Superior temporal gyrus (tissue), 1 donor: ENCODE measurements around the gene S100A7A.
"Not testable (repeated sequence)": the region's sequence is repeated elsewhere in the genome, so short reads cannot be mapped to it uniquely, and the experiment has no call there.

Source experiments
- DNase-seq: peaks from one replicate; pipeline ENCODE4 v3.0.0-alpha.2; 2016; ENCODE audit errors: extremely low spot score

The S100A7A gene

DNA sequence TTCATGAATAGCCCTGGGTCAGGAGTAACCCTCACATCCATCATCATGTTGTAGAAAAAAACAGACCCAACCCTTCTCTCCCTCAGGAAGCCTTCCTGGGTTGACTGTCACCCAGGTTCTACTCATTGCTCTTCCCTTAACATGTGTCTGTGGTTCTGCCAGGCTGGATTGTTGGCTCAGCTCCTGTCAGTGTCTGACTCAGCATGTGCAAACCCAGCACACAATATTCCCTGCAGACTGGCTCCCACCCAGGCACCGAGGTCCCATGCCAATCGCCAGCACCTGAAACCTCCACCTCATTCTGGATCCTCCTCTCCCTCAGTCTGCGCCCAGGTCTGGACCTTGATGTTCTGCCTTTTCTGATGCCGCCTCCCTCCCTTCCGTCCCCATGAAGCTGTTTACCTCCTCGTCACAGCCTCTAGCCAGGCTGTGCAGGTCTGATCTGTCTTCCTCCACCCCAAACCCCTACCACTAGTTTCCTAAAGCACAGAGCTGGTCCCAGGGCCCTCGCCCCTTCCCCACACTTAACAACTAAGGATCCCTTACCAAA lies 21.1 kb upstream of the S100A7A start:
- no peak for DNase-seq

GRCh38 chr1:153395776-153396175 lies 20.5 kb upstream of the S100A7A start:
- no peak for DNase-seq

GRCh38 chr1:153396461-153396860 lies 19.9 kb upstream of the S100A7A start:
- DNase-seq, result no peak

DNA sequence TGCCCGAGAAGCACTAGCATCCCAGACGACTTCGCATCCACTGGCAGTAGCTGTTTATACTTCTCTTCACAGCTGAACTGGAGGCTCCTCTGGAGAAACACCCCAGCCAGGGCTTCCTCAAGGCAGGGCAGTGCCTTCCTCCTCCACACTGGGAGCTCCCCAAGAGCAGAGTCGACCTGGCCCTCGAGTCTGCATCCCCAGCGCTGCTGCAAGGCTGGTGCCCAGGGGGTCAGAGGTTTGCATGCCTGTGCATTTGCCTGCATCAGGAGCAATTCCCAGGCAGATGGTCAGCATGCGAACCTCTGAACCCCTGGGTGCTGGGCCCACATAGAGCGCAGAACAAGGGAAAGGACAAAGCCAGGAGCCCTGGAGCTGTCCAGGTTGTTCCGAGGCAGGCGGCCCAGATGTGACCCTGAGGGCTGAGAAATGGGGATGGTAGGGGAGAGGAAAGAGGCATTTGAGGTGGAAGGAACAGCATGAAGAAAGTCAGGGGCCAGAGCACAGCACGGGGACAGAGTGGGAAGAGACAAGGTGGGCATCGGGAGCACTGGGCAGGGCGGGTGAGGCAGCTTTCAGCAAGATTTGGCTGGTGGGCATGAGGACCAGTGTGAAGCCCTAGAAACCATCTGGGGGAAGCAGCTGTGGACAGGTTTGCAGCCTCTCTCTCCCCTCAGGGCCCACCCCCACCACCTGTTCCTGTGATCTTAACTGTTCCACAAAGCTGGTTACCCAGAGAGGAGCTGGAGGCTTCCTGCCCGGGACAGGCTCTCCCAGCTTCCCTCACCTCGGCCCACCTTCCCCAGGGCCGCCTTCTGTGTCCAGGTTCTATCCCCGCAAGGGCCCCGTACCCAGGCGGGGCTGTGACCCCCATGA lies 19.0 kb upstream of the S100A7A start:
- DNase-seq, result no peak

GRCh38 chr1:153397924-153398651 lies 18.2 kb upstream of the S100A7A start:
- DNase-seq, result no peak

GRCh38 chr1:153399401-153400055 lies 16.8 kb upstream of the S100A7A start:
- DNase-seq, result no peak

DNA sequence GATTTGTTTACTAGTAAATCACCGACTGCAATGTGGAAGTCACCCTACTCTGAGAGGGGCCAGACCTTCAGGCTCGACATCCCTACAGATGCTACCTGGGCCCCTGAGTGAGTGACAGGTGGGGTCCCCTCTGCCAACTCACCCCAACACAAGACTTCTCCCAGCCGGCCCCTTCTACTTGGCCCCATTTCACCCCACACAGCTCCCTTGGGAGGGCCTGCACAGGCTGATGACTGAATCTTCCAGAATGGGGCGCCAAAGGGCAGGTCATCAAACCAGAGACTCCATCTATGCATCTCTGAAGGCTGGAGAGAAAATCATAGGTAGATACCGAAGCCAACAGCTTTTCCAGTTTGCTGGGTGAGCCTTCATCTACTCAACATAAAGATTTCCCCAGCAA lies 16.1 kb upstream of the S100A7A start:
- no peak for DNase-seq

GRCh38 chr1:153401461-153401860 lies 14.9 kb upstream of the S100A7A start:
- DNase-seq, result no peak

GRCh38 chr1:153402226-153402625 lies 14.1 kb upstream of the S100A7A start:
- DNase-seq, result no peak

- DNase-seq, result no peak
Measured at GRCh38 chr1:153403421-153404085, 12.8 kb upstream of the S100A7A start.

DNA sequence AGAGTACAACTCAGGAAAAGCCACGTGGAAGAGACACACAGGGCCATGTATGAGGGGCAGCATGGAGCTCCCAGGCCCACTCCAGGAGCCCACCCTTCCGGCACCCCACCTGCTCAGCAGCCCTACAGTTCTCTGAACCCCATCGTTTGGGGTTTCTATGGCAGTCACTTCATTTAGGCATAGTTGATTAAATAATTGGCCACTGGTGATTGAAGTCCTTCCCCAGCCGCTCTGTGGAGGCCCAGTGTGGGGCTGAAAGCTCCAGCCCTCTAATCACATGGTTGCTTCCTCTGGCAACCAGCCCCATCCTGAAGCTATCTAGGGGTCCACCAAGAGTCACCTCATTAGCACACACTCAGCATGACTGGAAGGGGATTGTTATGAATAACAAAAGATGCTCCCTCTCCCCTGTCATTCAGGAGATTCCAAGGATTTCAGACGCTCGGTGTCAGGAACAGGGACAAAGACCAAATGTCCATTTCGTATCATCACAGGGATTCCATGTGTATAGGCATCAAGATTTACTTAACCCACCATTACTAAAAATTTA lies 12.2 kb upstream of the S100A7A start:
- no peak for DNase-seq

DNA sequence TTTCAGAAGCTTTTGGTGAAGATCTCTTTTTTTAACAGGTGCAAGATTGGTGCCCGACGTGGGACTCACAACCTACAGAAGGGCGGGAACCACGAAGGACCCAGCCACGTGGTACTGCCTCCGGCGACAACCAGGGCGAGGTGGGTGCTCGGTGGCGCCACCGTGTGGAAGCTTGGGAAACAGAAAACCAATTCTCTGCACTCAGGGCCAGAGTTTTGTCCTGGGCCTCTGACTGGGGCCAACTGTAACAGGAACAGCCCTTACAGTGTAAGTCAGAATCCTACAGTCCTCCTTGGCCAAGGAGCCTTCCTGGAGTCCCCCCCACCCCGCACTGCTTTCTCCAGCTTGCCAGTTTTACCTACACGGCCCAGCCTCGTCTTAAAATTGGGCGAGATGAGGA lies 11.6 kb upstream of the S100A7A start:
- DNase-seq, result no peak

GRCh38 chr1:153405825-153406599 lies 10.3 kb upstream of the S100A7A start:
- DNase-seq, result not testable (repeated sequence)

DNA sequence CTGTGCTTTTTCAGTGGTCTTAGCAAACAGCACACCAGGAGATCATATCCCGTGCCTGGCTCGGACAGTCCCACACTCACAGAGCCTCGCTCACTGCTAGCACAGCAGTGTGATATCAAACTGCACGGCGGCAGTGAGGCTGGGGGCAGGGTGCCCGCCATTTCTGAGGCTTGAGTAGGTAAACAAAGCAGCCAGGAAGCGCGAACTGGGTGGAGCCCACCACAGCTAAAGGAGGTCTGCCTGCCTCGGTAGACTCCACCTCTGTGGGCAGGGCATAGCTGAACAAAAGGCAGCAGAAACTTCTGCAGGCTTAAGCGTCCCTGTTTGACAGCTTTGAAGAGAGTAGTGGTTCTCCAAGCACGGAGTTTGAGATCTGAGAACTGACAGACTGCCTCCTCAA lies 9.0 kb upstream of the S100A7A start:
- not testable (repeated sequence) for DNase-seq

GRCh38 chr1:153413961-153414360 lies 2.4 kb upstream of the S100A7A start:
- DNase-seq, result not testable (repeated sequence)

DNA sequence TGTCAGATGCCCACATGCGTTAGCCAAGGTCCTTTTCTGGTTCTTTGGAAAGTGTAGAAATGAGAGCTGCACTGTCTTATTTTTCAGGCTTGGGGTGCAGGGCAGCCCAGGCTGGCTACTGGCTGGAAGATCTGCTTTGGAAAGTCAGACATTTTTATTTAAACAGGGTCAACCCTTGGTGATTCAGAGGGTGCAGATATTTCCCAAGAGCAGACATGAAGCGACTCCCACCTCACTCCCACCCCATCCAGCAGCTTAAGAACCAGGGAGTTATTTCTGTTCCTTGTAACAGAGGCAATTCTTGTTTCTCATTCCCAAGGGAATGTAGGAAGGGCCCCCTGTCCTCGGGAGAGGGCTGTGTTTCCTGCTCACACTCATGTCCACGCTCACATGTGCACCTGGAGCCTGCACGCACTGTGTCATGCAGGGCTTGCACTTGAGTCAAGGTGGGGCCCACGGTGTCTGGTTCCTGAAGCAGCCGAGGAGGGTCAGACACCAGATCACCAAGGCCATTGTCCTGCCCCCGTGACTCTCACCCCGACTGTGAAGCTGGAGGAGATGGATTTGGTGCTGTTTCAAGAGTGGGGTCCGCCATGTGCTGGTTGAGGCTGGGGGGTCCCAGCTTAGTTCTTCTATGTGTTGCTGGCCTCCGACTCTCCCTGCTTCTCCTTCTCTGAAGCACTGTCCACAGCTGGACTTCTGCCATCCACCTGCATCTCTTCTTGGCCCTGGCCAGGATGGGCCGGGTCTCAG lies 992 bp downstream of the S100A7A start:
- no peak for DNase-seq

DNA sequence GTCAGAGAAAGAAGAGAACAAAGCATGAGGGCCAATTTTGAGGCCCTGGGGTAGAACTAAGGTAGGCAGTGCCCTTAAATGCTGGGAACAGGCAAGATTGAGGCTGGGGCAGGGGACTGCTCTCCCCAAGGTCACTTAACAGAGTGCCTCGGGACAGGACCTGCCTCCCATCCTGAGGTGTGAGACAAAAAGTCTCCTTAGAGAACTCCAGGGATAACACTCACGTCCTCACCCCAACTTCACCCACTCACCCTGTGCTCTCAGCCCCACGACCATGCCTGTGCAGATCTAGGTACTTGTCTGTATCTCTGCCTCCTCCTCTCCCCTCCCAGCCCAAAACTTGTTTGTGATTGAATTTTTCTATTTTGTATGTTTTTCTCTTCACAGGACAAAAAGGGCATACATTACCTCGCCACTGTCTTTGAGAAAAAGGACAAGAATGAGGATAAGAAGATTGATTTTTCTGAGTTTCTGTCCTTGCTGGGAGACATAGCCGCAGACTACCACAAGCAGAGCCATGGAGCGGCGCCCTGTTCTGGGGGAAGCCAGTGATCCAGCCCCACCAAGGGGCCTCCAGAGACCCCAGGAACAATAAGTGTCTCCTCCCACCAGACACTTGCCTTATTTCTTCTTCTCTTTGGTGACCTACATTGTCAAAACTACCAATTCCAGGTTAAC lies 2.6 kb downstream of the S100A7A start:
- DNase-seq, result not testable (repeated sequence)

GRCh38 chr1:153419436-153419793 lies 3.1 kb downstream of the S100A7A start:
- DNase-seq, result not testable (repeated sequence)

GRCh38 chr1:153420306-153420705 lies 4.0 kb downstream of the S100A7A start:
- DNase-seq, result no peak
